Measurements from ENCODE around the gene ZNF213.
"Not testable (repeated sequence)": the region's sequence is repeated elsewhere in the genome, so short reads cannot be mapped to it uniquely, and the experiment has no call there.

ZNF213 gene

GRCh38 chr16:3148256-3149192 lies 13.7 kb downstream of the ZNF213 start:
- no peak for DNase-seq

- no peak for DNase-seq
Observed at GRCh38 chr16:3149193-3149530, 14.3 kb downstream of the ZNF213 start.

- peak; percentile 39 for DNase-seq
Observed at GRCh38 chr16:3149630-3150345, 15.0 kb downstream of the ZNF213 start.

GRCh38 chr16:3150346-3151218 lies 15.8 kb downstream of the ZNF213 start:
- peak; percentile 98 for DNase-seq

DNA sequence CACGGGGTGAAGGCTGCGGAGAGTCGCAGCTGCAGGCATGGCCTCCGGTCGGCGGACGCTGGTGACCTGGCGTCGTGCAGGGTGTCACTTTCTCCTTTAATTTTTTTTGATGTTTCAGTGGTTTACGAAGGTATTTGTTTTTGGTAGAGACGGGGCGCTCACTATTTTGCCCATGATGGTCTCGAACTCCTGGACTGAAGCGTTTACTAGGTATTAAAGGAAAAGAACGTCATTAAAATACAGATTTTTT lies 17.1 kb downstream of the ZNF213 start:
- no peak for DNase-seq

DNA sequence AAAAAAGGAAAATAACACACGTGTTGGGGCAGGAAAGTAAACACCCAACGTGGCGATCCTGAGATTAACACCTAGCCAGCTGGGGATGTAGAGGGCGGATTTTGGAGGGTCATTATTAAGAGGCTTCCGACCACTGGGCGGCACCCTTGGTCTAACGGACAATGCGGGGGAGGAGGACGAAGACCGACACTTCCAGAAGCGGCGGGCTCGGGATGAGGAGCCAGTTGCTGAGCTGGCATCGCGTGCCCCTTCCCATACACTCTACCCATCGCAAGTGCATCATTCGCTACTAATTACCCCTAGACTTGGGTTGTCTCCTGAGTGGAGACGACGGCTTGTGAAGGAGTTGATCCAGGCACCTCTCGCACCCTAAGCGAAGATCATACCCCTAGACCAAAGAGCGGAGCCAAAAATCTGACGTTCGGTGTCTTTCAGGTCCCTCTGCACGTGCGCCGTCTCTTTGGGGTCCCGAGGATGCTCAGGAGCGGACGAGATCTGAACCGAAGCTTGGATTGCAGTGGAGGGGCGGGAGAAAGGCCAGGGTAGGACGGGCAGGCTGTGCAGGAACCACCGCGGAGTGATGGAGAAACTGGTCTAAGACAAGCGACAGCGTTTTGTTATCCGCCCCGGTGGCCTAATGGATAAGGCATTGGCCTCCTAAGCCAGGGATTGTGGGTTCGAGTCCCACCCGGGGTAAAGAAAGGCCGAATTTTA lies 17.6 kb downstream of the ZNF213 start:
- DNase-seq = peak; percentile 95

DNA sequence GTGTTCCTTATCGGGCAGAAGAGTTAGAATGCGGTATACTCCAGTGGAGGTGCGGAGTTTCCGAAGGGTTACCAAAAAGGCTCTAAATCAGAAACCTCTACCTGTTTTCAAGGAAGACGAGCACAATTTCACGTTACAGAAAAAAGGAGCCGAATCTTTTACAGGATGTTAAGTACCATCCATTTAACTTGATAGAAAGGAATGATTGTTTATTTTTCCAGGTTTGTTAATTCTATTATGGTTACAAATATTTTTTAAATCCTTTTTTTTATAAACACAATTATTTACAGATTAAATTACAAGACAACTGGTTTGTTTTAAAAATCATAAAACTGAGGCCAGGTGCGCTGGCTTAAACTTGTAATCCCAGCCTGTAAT lies 18.2 kb downstream of the ZNF213 start:
- DNase-seq = no peak

GRCh38 chr16:3155181-3155580 lies 20.4 kb downstream of the ZNF213 start:
- DNase-seq = no peak

GRCh38 chr16:3155972-3156371 lies 21.1 kb downstream of the ZNF213 start:
- DNase-seq = no peak

DNA sequence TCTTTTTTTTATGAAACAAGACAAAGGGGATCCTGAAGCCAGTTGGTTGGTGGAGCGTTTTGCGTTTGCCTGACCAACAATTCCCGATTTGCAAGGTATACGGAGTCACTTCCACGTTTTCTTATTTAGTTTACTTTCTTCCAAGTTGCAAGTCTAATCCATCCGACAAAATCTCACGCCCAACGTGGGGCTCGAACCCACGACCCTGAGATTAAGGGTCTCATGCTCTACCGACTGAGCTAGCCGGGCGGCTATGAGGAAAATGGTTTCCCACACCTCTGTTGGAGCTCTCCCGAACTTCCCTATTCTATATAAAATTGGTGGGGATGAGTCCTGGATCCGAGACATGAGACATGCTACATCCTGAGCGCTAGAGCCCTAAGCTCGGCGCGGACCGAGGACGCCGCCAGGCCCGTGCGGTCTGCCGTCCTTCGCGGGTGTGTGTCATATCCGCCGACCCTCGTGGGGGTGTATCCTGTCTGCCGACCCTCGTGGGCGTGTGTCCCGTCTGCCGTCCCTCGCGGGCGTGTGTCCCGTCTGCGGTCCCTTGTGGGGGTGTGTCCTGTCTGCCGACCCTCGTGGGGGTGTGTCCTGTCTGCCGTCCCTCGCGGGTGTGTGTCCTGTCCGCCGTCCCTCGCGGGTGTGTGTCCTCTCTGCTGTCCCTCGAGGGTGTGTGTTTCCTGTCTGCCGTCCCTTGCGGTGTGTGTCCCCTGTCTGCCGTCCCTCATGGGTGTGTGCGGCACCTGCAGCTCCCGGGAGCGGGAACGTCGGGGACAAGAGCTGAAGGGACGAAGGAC lies 22.6 kb downstream of the ZNF213 start:
- DNase-seq = peak; percentile 78

DNA sequence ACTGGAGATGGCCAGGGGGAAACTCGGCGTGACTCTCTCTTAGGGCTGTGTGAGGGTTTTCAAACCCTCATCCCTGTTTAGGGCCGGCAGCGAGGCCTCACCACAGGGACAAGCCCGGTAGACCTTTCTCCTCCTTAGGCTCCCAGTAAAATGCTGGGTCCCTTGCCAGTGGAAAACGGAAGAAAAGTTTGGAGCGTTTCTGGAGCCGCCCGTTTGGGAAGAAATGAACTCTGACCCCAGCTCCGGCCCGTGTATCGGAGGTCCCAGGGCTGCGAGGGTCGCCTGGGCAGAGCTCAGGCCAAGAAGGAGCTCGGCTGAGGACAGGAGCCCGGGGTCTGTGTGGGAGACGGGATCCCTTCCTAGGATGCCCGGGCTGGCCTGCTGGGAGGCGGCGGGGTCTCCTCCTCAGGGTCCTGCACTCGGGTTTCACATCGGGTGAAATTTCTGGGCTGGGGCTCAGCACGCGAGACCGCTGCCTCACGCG lies 23.2 kb downstream of the ZNF213 start:
- no peak for DNase-seq

GRCh38 chr16:3158510-3159314 lies 23.9 kb downstream of the ZNF213 start:
- peak; percentile 95 for DNase-seq

DNA sequence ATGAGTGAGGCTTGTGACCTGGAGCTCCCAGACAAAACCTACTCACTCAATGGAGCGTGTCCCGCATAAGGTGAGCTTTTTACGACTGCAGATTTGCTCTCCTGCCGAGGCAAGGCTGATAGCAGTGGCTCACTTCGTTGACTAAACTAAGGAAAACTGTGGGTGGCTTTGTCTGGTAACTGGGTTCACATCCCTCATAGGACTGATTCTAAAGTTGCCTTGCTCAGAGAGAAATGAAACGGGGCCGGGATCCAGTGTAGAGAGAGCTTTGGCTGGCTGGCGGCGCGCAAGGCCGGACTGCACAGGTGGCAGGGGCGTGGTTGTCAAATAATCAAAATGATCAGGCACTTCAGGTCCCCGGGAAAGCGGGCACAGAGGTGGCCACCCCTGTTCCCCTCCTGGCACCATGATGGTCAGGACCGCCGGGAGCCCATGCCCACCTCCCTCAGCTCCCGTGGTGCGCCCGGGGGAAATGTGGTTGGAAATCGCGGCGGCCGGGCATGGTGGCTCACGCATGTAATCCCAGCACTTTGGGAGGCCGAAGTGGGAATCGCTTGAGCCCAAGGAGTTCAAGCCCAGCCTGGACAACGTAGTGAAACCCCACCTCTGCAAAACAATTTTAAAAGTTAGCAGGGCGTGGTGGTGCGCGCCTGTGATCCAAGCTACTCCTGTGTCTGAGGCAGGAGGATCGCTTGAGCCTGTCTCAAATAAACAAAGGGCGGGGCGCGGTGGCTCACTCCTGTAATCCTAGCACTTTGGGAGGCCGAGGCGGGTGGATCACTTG lies 26.6 kb downstream of the ZNF213 start:
- DNase-seq = peak; percentile 71

DNA sequence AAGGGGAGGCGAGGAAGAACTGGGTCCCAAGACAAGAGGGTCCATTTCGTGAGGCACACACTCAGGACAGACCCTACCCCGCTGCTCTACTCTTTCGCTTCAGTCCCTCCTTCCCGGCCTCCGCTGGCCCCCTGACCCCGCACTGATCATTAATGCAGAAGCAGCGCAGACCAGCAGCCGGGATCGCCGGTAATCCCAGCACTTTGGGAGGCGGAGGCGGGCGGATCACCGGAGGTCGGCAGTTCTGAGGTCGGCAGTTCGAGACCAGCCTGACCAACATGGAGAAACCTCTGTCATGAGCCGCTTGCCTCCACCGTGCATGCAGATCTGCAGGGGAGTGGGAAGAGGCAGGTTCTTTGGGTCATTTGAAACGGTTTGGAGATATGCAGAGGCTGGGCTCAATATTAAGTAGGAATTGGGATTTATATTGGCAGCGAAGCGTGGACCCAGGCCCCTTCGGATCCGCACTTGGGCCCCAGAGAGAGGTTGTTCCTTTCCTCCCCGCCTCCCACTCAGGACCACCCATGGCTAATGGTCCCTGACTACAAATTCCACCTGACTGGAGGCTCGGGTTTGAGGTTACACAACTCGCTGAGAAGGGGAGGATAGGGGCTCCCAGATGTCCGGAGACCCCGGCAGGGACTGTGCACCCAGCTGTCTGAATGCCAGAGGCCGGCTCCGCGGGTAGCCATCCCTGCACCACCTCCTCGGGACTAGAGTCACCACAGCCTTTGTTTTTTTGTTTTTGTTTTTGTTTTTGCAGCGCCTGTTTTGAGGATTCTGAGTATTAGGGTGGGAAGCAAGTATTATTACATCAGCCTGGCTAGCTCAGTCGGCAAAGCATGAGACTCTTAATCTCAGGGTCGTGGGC lies 29.5 kb downstream of the ZNF213 start:
- no peak for DNase-seq

DNA sequence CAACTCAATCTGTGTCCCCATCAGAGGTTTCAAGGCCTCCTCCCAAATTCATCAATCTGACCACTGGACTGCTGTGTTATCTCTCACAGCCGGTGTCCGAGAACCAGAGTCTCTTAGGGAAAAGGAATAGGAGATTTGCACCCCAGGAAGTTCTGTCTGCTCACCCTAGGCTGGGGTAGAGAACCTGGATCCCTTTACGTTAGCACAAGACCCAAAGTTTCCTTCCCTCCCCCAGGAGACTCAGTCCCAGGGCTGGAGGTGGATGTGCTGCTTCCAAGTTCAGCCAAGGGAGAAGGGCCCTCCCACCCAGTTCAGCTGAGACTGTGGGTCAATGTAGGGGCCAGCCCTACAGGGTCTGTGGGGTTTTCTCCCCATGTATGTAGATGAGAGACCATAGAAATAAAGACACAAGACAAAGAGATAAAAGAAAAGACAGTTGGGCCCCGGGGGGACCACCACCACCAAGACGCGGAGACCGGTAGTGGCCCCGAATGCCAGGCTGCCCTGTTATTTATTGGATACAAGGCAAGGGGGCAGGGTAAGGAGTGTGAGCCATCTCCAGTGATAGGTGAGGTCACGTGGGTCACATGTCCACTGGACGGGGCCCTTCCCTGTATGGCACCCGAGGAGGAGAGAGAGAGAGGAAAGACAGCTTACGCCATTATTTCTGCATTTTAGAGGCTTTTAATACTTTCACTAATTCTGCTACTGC lies 30.4 kb downstream of the ZNF213 start:
- no peak for DNase-seq

GRCh38 chr16:3166505-3166886 lies 31.7 kb downstream of the ZNF213 start:
- no peak for DNase-seq

DNA sequence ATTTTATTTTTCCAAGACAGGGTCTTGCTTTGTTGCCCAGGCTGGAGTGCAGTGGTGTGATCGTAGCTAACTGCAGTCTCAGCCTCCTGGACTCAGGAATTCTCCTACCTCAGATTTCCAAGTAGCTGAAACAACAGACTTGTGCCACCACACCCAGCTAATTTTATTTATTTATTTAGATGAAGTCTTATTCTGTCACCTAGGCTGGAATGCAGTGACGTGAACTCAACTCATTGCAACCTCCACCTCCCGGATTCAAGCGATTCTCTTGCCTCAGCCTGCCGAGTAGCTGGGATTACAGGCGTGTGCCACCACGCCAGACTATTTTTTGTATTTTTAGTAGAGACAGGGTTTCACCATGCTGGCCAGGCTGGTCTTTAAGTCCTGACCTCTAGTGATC lies 33.9 kb downstream of the ZNF213 start:
- DNase-seq = not testable (repeated sequence)

DNA sequence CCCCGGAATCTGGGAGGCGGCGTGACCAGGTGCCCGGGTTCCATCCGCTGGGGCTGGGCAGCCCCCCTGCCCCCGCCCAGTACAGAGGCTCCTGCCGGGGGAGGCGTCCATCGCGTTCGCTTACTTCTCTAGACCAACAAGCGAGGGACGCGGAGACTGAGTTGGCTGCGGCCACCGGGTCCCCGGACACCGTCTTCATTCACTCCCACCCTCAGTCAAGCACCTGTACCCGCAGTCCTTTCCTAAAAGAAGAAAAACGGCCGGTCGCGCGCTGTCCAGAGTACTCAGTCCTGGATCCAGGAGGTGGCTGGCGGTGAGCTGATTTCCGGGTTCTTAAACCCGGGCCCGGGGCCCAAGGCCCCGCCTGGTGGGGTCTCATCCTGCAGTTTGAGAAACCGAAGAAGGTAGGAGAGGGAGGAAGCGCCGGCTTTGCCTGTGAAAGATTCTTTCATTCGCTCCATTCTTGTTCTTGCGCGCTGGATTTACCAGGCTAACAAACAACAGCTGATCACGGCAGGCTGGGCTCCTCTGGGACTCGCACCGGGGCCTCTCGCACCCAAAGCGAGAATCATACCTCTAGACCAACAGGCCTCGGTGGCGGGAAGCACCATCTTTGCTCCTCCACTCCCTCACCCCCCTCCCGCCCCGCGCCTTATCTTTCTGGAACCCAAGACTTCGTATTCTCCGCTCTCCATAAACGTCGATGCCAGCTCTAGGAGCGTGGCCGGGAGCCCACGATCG lies 35.8 kb downstream of the ZNF213 start:
- no peak for DNase-seq

All from NCI-H345 (cell line).